GM21447 (cell line): ENCODE data around the gene AKAP3.

Source experiments
- ATAC-seq: cut with Tn5 transposase; IDR thresholded peaks from one replicate; pipeline ENCODE4 v1.9.1; 2021; ENCODE audit not compliant: unreplicated experiment

The AKAP3 gene

GRCh38 chr12:4648501-4649357, at the start of gene AKAP3, which contains the start of gene NDUFA9:
TSS of gene AKAP3 (minus strand) at chr12:4649051. CDS start at chr12:4638196, 10,855 bp downstream.
TSS of gene NDUFA9 (plus strand) at chr12:4649114. CDS start at chr12:4649127, 13 bp downstream.
- peak; percentile 77 for ATAC-seq

- no peak for ATAC-seq
Measured at GRCh38 chr12:4690760-4691159, 41.9 kb upstream of the AKAP3 start.

- ATAC-seq, result no peak
Measured at GRCh38 chr12:4685317-4685716, 36.5 kb upstream of the AKAP3 start.

GRCh38 chr12:4681732-4682131, 32.9 kb upstream of the AKAP3 start:
- ATAC-seq, result no peak

- no peak for ATAC-seq
Measured at GRCh38 chr12:4679711-4680110, 30.9 kb upstream of the AKAP3 start.

GRCh38 chr12:4665236-4665635, 16.4 kb upstream of the AKAP3 start:
- ATAC-seq, result no peak

GRCh38 chr12:4663971-4664505, 15.2 kb upstream of the AKAP3 start:
- no peak for ATAC-seq

- ATAC-seq, result no peak
Measured at GRCh38 chr12:4653691-4654090, 4.8 kb upstream of the AKAP3 start.

- no peak for ATAC-seq
Measured at GRCh38 chr12:4653257-4653656, 4.4 kb upstream of the AKAP3 start.

- ATAC-seq, result no peak
Measured at GRCh38 chr12:4649358-4649661, 459 bp upstream of the AKAP3 start.

- ATAC-seq, result peak; percentile 41
Measured at GRCh38 chr12:4648104-4648500, 749 bp downstream of the AKAP3 start.

- ATAC-seq, result no peak
Measured at GRCh38 chr12:4645023-4645422, 3.8 kb downstream of the AKAP3 start.

GRCh38 chr12:4643747-4644146, 5.1 kb downstream of the AKAP3 start:
- ATAC-seq, result peak; percentile 62

- ATAC-seq, result no peak
Measured at GRCh38 chr12:4630262-4630661, 18.6 kb downstream of the AKAP3 start.

- ATAC-seq, result no peak
Measured at GRCh38 chr12:4628406-4628805, 20.4 kb downstream of the AKAP3 start.

- no peak for ATAC-seq
Measured at GRCh38 chr12:4626543-4626942, 22.3 kb downstream of the AKAP3 start.

- ATAC-seq, result no peak
Measured at GRCh38 chr12:4621511-4621910, 27.3 kb downstream of the AKAP3 start.

GRCh38 chr12:4615667-4616066, 33.2 kb downstream of the AKAP3 start:
- ATAC-seq, result no peak

GRCh38 chr12:4610481-4610880, 38.4 kb downstream of the AKAP3 start:
- no peak for ATAC-seq

- ATAC-seq, result no peak
Measured at GRCh38 chr12:4609071-4609470, 39.8 kb downstream of the AKAP3 start.

GRCh38 chr12:4607056-4607455, 41.8 kb downstream of the AKAP3 start:
- ATAC-seq, result no peak

GRCh38 chr12:4604684-4605193, 44.1 kb downstream of the AKAP3 start:
- peak; percentile 98 for ATAC-seq
